Activated T-cell treated with anti-CD3 and anti-CD28 coated beads for 48 hours (primary cell): ENCODE measurements around the gene CCNL2.
"Not testable (repeated sequence)": the region's sequence is repeated elsewhere in the genome, so short reads cannot be mapped to it uniquely, and the experiment has no call there.

Experiments used
- DNase-seq: peaks from one replicate; pipeline ENCODE4 v3.0.0-alpha.2; 2020; ENCODE audit warnings: low read depth

The CCNL2 gene

DNA sequence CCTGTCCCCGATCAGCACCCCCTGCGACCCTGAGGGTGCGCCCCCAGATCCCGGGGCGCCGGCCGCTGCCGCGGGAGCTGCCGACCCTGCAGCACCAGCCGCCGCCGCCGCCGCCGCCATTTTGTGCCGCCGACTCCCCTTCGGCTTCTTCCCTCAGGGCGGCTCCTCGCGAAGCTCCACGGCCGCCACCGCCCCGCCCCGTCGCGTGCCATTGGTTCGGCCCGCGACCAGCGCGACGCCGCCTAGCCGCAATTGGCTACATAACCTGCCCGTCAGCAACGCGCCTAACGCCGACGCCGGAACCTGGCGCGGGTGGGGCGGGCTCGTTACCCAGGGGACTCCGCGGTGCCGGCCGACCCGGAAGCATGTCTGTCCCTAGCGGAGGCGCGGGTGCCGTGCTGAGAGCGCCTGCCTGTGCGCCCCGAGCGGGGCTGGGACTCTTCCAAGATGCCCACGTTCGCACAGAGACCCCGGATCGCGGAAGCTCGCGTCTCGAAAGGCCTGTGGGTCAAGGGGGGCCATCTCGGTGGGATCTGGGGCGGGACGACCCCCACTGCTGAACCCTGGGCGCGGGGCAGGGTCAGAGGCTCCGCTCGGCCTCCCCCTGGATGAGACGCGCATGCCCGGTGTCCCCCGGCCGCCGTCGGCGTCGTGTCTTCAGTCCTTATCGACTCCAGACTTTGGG is at the start of gene CCNL2:
Gene CCNL2, minus strand, starts transcription at position 149 of the 685 bp plus-strand sequence. Its CDS starts 29 bp downstream, at position 120.
- peak; percentile 100 for DNase-seq

DNA sequence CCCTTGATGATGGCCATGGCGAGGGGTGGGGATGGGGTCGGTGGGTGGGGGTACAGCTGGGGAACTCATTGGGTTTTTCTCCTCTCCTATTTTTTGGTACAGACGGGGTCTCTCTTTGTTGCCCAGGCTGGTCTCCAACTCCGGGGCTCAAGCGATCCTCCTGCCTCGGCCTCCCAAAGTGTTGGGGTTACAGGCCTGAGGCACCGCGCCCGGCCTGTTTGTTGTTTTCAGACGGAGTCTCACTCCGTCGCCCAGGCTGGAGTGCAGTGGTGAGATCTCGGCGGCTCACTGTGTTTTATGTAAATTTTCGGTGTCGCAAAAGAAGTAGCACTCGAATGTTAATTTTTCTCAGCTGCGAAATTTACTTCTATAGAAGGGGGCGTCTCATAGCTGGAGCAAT is 47.5 kb upstream of the CCNL2 start:
- DNase-seq: not testable (repeated sequence)

DNA sequence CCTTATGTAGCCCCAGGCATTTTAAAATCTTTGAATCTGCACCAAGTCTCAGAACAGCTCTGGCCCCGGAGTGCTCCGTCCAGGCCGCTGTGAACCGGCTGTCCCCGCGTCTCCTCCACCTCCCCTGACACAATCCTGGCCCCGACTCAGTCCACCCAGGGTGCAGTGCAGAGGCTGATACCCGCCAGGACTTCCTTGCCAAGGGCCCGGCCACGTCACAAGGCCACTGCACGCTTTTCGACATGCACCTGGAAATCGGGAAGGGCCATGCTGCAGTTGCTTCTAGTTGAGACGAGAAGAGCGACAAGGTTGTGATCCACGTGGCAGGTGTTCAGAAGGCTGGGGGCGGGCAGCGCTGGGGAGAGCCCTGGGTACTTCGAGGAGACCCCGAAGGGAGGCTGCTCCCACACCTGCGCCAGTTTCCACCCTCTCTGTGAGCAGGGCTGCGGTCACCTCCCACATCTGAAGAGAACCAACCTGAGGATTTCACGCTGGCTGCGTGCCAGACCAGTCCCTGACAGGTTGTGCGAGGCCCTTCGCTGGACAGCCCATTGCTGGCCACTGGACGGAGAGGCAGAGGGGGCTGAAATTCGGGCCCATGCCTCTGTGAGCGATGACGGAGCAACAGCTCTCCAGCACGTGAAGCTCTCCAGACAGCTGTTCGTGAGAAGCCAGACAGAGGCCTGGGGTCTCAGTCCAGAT is 43.1 kb upstream of the CCNL2 start:
- DNase-seq: no peak

DNA sequence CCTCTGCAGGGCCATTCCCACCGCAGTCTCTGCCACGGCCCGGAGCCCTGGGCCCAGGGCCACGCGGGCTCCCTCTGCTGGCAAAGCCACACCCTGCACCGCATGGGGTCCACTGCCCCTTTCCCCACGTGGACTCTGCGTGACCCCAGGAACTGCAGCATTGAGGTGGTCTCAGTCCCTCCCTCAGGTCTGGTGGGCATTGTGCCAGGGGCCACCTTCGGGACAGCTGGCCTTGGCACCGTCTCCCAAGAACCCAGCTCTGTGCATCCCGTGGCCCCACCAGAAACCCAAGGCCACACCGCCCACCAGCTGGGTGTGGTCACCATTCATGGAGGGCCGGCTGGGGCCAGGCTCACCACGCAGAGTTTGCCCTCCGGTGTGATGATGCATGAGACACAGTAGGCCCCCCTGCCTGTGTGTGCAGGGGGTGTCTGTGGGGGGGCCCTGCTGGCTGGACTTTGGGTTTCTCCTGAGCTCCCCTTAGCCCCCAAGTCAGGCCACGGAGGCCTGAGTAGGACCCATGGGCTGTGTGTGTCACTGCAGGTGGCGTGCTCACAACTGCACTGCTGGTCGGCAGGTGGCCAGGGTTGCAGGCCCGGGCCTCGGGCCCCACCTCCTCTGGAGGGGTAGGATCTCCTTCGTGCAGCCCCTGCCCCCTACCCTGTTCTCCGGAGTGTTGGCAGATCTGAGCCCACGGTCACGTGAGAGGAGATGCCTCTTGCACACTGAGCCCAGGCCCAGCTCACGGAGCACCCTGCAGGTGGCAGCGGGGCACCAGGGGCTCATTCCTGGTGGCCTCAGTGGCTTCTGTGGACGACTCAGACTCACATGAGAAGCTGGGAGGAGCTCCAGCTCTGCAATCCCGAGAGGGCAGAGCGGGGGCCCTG is 42.1 kb upstream of the CCNL2 start:
- peak; percentile 58 for DNase-seq

DNA sequence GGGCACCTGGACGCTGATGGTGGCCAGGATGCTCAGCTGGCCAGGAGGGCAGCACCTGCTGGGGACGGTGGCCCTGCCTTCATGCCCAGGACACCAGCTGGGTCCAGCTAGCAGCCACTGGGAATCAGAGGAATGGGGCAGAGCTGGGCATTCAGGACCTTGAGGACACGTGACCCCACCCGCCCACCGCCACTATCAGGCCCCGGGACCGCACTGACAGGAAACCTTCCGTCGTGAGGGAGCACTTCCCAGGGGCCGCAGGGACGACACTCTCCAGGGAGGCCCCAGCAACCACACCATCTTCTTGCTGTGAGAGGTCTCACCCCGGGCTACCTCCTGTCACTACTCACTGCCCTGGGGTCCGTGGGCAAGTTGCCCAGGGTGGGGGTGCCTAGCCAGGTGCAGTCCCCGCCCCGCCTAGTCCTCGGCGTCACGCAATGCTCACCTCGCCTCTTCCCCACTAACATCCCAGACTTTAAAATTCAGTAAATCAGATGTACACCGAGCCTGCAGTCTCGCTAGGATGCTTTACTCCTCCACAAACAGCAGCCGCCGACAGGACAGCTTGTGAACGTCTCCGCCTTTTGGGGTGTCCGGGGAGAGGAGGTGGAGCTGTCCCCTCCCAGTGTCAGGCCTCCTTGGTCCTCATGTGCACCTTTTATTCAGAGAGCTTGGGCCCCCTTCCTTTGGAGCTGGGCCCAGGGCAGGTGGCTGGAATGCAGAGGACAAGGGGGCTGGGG is 41.3 kb upstream of the CCNL2 start:
- DNase-seq: no peak

DNA sequence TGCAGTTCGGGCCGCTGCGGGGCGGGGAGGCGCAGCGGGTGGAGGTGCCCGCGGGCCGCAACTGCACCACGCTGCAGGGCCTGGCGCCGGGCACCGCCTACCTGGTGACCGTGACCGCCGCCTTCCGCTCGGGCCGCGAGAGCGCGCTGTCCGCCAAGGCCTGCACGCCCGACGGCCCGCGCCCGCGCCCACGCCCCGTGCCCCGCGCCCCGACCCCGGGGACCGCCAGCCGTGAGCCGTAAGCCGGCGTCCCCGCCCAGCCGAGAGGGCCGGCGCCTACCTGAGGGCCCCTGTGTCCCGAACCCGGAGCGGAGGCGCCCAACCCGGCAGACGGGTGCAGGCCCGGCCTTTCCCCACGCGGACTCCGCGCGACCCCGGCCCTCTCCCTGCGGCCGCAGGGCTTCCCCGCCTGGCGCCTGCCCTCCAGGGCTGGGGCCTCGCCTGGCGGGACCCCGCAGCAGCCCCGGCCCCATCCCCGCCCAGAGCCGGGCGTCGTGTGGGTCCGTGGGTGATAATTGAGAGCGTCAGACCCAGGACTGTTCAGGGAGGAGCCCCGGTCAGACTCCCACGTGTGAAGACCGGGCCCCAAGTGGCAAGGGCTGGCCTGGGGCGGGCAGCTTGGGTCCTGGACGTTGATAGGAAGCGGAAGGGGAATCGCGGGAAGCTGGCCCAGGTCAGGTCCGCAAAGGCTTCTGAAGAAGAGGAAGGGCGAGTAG is 40.6 kb upstream of the CCNL2 start:
- DNase-seq: no peak

DNA sequence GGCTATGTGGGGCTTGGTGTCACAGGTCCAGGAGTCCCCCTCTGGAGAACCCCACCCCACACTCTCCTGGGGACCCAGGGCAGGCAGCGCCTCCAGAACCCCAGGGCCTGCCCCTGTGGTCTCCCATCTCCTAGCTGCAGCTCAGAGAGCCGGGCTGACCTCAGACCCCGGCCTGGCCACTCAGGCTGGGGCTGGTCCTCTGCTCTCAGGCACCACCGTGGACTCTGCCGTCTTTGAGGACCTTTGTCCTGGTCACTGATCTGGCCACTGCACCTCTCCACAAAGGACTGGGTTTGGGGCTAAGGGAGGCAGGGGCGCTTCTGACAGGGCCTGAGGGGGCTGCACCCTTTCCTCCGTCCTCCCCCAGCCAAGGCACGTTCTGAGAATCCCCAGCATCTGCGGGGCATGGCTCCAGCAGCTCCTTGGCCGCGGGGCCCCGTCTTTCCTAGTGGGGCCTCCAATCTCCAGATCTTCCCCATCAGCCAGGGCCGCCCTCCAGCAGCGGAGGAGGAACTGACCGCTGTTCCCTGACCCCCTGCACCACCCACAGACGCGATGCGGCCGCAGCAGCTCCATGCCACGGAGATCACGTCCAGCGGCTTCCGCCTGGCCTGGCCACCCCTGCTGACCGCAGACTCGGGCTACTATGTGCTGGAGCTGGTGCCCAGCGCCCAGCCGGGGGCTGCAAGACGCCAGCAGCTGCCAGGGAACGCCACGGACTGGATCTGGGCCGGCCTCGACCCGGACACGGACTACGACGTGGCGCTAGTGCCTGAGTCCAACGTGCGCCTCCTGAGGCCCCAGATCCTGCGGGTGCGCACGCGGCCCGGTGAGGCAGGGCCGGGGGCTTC is 39.6 kb upstream of the CCNL2 start:
- no peak for DNase-seq

DNA sequence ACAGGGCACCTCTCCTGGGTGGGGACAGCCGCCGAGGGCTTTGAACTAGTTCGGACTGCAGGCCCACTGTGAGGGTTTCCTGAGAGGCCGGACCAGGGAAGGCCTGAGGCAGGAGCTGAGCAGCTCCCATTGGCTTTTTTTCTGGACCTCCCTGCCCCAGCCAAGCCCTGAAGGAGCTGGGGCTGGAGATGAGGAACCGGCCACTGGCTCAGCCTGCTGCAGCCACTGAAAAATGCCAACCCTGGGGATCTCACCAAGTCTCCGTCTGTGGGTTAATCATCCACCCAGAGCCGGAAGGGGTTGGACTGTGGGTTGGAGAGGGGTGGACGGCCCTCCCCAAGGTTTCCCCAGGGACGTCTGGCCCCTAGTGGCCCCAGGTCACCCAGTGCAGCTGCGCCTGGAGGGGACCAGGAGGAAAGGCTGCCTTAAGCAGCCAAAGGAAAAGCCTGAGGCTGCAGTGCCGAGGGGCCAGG is 38.8 kb upstream of the CCNL2 start:
- no peak for DNase-seq

DNA sequence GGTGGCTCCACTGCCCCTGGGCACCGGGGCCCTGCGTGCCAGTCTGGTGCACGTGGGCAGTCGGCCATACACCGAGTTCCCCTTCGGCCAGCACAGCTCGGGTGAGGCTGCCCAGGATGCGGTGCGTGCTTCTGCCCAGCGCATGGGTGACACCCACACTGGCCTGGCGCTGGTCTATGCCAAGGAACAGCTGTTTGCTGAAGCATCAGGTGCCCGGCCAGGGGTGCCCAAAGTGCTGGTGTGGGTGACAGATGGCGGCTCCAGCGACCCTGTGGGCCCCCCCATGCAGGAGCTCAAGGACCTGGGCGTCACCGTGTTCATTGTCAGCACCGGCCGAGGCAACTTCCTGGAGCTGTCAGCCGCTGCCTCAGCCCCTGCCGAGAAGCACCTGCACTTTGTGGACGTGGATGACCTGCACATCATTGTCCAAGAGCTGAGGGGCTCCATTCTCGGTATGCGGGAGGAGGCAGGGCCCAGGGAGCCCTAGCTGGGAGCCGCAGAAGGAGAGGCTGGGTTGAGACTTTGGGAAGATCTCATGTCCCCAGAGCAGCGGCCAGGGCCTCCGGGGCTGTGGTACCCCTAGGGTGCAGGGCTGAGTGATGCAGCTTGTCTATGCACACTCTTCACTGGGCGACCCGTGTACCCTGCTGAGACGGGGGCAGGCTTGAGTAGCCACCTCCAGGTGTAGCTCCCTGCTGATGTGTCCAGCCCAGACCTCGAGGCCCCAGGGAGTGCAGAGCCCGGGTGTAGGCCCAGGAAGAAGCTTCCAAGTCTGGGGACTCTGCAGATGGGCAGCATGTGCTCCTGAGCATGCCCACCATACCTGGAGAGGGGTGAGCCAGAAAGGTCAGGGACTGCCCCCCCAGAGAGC is 38.1 kb upstream of the CCNL2 start:
- DNase-seq: no peak

DNA sequence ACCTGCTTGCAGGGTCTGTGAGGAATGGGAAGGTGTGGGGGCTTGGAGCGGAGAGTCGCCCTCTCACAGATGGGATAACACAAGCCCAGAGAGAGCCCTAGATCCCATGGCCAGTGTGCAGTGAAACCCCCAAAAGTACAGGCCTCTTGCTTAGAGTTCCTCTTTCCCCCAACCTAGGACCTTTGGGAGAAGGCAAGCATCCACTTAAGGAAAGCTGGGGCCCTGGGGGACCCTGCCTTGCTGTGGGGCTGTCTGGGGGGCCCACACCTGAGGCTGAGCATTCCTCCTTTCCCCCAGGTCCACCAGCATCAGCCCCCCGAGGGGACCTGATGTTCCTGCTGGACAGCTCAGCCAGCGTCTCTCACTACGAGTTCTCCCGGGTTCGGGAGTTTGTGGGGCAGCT is 37.5 kb upstream of the CCNL2 start:
- DNase-seq: no peak

DNA sequence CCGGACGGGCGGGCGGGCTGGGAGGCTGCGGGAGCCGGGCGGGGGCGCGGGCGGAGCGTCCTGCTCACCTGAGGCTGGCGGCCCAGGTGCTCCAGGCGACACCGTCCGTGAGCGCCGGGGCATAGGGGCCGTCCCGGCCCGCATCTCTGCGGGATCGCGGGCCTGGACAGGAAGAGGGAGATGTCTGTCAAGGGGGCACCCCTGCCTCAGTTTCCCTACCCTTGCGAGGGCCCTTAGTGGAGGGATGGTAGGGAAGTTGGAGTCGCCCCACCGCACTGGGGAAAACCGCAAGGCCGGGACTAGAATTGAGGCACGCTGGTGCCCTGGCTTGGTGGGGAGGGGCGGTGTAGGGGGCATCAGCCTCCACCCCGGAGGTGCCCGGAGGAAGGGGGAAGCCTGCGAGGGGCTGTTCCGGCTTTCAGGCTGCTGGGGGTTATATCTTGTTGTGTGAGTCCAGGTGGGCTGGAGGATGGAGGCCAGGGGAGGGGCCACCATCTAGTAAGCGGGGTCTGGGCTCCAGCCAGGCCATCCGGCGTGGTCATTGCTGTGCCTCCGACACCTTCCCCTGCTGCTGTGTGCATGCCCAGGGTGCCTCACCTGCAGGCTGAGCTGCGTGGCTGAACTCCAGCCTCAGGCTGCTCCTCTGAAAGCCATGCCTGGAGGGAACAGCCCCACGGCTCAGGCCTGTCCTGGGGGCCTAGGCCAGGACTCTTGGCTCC is 36.9 kb upstream of the CCNL2 start:
- DNase-seq: no peak

DNA sequence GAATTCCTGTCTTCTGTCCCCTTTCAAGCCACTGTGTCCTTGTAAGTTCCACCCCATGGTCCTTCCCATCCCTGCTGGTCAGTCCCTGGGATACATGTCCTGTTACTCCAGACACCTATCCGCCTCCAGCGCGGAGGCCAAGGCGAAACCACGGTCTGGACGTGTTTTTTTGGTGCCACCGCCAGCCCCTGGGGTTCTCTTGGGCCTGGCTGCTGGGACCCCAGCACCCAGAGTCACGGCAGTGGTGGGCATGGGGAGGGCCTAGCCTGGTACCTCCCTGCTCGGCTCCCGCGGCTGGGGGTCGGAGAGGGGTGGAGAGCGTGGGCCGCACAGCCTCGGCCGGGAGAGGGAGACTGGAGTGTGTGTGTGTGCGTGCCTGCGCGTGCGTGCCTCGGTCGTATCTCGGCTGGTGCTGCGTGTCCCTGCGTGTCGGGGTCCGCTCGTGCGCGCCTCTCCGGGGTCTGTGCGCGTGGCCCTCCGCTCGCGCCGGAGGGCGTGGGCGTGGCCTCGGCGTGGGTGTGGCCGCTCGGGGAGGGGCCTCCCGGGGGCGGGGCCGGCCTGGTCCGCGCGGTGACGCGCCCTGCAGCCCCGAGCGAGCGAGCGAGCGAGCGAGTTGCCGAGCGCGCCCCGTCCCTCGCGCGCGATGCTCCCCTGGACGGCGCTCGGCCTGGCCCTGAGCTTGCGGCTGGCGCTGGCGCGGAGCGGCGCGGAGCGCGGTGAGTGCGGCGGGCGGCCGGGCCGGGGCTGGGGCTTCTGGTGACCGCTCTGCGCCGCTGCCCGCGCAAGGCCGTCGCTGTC is 36.2 kb upstream of the CCNL2 start, which contains the start of gene VWA1:
Gene VWA1, plus strand, starts transcription at position 585 of the 798 bp plus-strand sequence. Its CDS starts 59 bp downstream, at position 644.
- DNase-seq: peak; percentile 76

DNA sequence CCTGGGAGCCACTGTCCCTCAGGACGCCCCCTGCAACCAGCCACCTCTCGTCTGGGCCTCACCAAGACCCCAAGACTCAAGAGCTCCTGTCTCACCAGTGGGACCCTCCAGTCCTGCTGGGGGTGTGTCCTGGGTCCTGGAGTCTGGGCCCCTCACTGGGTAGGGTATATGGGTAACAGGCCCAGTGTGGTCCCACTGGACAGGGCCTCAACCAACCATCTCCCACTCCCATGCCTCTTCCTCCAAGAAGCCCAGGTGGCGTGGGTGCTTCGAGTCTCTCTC is 35.6 kb upstream of the CCNL2 start:
- no peak for DNase-seq

DNA sequence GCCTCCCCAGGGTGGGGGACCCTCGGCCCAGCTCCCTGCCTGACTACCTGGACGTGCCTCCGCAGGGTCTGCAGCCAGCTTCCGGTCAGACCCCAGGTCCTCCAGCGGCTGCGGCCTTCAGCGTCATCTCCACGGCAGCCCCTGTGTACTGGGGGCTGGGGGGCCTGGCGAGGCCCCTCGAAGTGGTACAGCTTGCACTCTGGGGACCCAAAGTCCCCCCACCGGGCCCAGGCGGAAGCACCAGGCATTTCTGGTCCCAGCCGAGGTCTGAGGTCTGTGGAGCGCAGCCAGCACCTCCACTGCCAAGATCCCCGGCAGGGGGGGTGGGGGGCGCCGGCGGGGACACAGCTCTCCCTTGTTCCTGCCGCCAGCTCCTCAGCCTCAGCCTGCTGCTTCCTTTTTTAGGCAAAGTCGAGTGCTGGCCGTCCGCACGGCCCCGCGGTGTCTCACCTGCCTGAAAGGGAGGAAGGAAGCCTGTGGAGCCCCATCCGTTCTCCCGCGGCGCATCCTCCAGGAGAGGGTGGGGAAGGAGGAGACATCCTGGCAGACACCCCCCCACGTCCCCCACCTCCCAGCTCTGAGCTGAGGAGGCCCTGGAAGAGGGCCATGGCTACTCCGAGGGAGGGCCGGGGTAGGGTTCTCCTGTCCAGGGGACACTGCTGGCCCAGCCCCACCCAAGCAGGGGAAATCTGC is 35.1 kb upstream of the CCNL2 start:
- DNase-seq: no peak

DNA sequence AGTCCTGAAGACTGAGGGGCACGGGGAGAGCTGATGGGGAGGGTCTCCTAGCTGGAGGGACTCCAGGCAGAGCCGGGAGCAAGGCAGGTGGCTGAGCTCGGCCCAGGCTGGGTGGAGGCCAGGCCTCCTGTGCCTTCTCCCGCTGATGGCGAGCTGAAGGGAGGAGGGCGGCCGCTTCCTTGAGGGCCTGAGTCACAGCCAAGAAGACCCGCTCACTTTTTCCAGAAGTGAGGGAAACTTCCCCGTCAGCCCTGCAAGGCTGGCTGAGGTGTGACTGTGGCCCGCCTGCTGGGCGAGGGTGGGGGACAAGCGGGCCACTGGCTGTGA is 34.6 kb upstream of the CCNL2 start:
- peak; percentile 64 for DNase-seq

DNA sequence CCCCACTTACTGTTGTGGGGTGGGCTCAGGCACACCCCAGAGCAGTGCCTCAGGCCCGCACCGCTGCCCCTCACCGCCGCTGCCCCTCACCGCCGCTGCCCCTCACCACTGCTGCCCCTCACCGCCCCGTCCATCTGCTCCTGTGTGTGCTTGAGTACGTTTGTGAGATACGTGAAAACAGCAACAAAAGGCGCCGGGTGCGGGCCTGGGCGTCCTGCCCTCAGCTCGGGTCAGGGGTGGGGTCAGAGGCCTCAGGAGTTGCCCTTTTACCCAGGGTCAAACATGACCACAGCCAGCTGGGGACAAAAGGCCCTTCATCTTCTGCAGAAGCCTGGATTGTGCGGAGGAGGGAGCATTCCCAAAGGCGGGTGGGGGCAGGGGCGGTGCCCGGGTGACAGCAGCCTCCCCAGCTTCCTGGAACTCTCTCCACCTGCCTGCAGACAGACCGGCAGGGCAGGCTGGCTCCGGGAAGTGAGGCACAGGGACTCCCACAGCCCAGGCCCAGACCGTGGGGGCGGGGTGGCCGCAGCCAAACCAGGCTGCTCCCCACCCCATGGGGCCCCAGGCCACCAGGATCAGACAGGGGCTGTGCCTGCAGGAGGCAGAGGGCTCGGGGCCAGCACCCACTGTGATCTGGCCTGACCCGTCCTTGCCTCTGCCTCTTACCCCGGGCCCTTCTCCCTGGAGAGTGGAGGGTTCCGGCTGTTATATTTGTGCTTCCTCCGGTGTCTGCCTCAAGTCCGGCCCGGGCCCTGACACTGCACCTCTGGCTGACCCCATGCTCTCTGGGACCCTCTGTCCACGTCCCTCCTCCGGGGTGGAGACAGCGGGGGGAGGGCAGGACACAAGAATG is 34.0 kb upstream of the CCNL2 start:
- DNase-seq: no peak
